Heart right ventricle (tissue), 16 donors: ENCODE results near the gene PGRMC1. TPM values are rescaled to one million over a fixed set of nuclear protein-coding genes. Genes with fewer than 3 reads are reported as not detected.
A peak's percentile ranks its signal among the peaks of the same experiment; 100 is the strongest.

Experiments used
- ATAC-seq, 8 donors: fragments of 200-7000 bp; cut with Tn5 transposase; one replicate each; pipeline ENCODE4 v1.9.1; 2020; ENCODE audit warnings: mild to moderate bottlenecking in 8 of 8, moderate library complexity in 8 of 8, moderate number of reproducible peaks in 1 of 8
- DNase-seq, 2 donors: peaks; one replicate each; pipeline ENCODE4 v3.0.0-alpha.2; 2020
- H3K27ac ChIP-seq, 10 donors: fragments of 200-600 bp; sonication (generic) in 2 of 10; one replicate each; pipeline versions ENCODE4 v1.5.0 to v1.8.0; 2020 to 2022; ENCODE audit warnings: mild to moderate bottlenecking in 3 of 10
- H3K27me3 ChIP-seq, 7 donors: fragments of 200-600 bp; one replicate each; pipeline ENCODE4 v1.8.0; 2021 to 2022; ENCODE audit warnings: mild to moderate bottlenecking in 2 of 7
- H3K36me3 ChIP-seq, 9 donors: fragments of 200-600 bp; sonication (generic) in 1 of 9; one replicate each; pipeline versions ENCODE4 v1.5.0 to v1.8.0; 2020 to 2022; ENCODE audit warnings: mild to moderate bottlenecking in 2 of 9
- H3K4me1 ChIP-seq, 9 donors: fragments of 200-600 bp; sonication (generic) in 1 of 9; one replicate each; pipeline versions ENCODE4 v1.5.0 to v1.8.0; 2020 to 2022; ENCODE audit warnings: mild to moderate bottlenecking in 4 of 9
- H3K4me3 ChIP-seq, 10 donors: fragments of 200-600 bp; sonication (generic) in 2 of 10; one replicate each; pipeline versions ENCODE4 v1.5.0 to v1.8.0; 2020 to 2022; ENCODE audit warnings: mild to moderate bottlenecking in 7 of 10, moderate library complexity in 2 of 10
- H3K9me3 ChIP-seq, 11 donors: fragments of 200-600 bp in 10 of 11; sonication (generic) in 2 of 11; one replicate each; pipeline versions ENCODE4 v1.5.0 to v1.8.0; 2013 to 2022; ENCODE audit warnings: mild to moderate bottlenecking in 2 of 11, control low read depth in 1 of 11, moderate library complexity in 1 of 11
- WGBS, 2 donors: extraction: QIAGEN DNeasy Blood & Tissue Kit; methylation state at CpG; one replicate each; pipeline ENCODE4 v1.1.7; 2013; ENCODE audit warnings: inconsistent platforms in 1 of 2; 5-methylcytosine and 5-hydroxymethylcytosine counted together
- intact Hi-C, 10 donors: fragments of 100-400 bp; cut with DNase I; formaldehyde crosslinking; loops; one replicate each; pipeline versions ENCODE4 v1.11.1 to v1.14.2; 2022
- polyA plus RNA-seq, 2 donors: library from polyadenylated mRNA; stranded (reverse); fragments of 200-250 nt; gene quantifications; one replicate each; pipeline ENCODE4 v1.2.3, GENCODE V29; 2013
- total RNA-seq, 10 donors: library from RNA; stranded (reverse); fragmentation: NEBNext Ultra II Directional in 3 of 10; extraction: Animal tissue kit (Norgen Biotek cat#: 25700) in 3 of 10; gene quantifications; one replicate each; pipeline versions ENCODE4 v1.2.1 to v1.2.4, GENCODE V29; 2021 to 2023
- TF ChIP-seq, protein P1 (sequence below), 9 donors: fragments of 200-600 bp; sonication (generic) in 2 of 9; IDR thresholded peaks; one replicate each; pipeline versions ENCODE4 v1.5.0 to v1.8.0; 2021 to 2022; ENCODE audit warnings: antibody characterized with exemption in 9 of 9, mild to moderate bottlenecking in 5 of 9, moderate library complexity in 1 of 9
- donor health status: Arrhythmogenic right ventricular cardiomyopathy.
- donor health status: ischemic (EF 13 %, LVEDD 7.1; RV severe dilation, severe dysfunction).
- donor health status: healthy with polysubstance abuse.
- donor health status: DM: no; HTN: yes; CAD: no.
- donor health status: DM: no; HTN: no; CAD: no.
- donor health status: ischemic (EF 25% LVEDD 6.9; RV normal size, moderate dysfunction).
- donor health status: ischemic (EF 25% LVEDD 5.7; RV mildly dilated, moderate dysfunction).
- donor health status: healthy.
- donor health status: DM: yes; HTN: yes; CAD: no.
- donor health status: Ischemic cardiomyopathy.
- donor health status: ischemic (EF 35%, LVEDD 5.7; RV mildly dilated, moderate dysfunction).
- donor health status: nonischemic (EF 11% LVEDD 7.7; RV severe dilation, severe dysfunction).
- donor health status: DM: yes; HTN: yes; CAD: no.
- donor health status: PGD.
- donor health status: ischemic (EF 29% LVEDD 5.4; RV normal size, mild dysfunction).
- donor health status: nonischemic (EF 23%, LVEDD 6.1; RV moderate dilation, normal function).

PGRMC1 gene
- total and polyA plus RNA-seq, 12 donors = 11.5 to 33.1 (median 15.4) TPM

DNA sequence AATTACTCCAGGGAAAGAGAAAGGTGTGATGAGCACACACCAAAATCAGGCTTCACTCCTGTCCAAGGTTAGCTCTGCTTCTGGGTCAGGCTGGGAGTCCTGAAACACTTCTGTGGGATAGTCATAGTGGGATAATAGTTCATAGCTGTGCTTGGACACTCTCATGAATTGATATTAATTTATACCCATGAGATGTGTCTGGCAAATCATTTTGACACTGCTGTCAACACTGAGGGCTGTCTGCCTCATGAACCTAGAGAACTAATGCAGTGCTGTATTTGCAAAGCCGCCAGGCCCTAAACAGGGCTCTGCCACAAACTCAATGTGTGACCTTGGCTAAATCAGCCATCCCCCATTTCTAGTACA, 24.5 kb upstream of the PGRMC1 start:
- no peaks in the 10 kb centered on the region for H3K4me1 ChIP-seq
- DNase-seq = peak in 1 of 2 donors; percentile 7
- intact Hi-C loops = loop anchor here in 3 of 10 donors (10.0 kb wide), 3 partner anchors 63 to 367 kb away; no protein-coding TSS in a partner anchor
- H3K4me3 ChIP-seq = no peak overlapping the region
- no peaks in the 10 kb centered on the region for H3K9me3 ChIP-seq
- H3K36me3 ChIP-seq = no peaks in the 10 kb centered on the region
- WGBS, 2 donors = 54 to 71% methylated on average over 1 of the region's 1 CpG
- H3K27ac ChIP-seq = peak overlapping the region in 7 of 10 donors; percentile 22 to 71 (median 58)
- TF ChIP-seq, protein P1, sequence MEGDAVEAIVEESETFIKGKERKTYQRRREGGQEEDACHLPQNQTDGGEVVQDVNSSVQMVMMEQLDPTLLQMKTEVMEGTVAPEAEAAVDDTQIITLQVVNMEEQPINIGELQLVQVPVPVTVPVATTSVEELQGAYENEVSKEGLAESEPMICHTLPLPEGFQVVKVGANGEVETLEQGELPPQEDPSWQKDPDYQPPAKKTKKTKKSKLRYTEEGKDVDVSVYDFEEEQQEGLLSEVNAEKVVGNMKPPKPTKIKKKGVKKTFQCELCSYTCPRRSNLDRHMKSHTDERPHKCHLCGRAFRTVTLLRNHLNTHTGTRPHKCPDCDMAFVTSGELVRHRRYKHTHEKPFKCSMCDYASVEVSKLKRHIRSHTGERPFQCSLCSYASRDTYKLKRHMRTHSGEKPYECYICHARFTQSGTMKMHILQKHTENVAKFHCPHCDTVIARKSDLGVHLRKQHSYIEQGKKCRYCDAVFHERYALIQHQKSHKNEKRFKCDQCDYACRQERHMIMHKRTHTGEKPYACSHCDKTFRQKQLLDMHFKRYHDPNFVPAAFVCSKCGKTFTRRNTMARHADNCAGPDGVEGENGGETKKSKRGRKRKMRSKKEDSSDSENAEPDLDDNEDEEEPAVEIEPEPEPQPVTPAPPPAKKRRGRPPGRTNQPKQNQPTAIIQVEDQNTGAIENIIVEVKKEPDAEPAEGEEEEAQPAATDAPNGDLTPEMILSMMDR (IDR thresholded peaks at IDR 0.05) = no peak
- peaks cover 0 to 18% (median 0%) of the 10 kb centered on the region in 7 donors for H3K27me3 ChIP-seq
- ATAC-seq = peak; percentile 75 to 96 (median 89)

DNA sequence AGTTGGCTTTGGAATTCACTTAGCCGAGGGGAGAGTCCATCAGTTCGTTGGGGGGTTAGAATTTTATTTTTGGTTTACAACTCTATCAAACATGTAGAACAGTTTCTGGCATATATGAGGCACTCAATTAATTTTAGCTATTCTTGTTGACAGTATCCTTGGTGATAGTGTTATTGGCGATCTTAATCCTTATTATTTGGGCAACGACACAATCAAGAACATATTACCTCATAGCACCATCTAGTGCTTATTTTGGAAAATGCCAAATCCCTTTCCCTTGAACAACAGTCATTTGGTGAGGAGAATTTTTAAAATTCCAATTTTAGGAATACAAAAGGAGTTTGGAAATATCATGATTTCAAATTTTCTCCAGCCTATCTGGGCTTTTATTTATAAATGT, 17.9 kb upstream of the PGRMC1 start:
- TF ChIP-seq, protein P1 (IDR thresholded peaks at IDR 0.05) = peak in 8 of 9 donors; percentile 18 to 63 (median 50)

DNA sequence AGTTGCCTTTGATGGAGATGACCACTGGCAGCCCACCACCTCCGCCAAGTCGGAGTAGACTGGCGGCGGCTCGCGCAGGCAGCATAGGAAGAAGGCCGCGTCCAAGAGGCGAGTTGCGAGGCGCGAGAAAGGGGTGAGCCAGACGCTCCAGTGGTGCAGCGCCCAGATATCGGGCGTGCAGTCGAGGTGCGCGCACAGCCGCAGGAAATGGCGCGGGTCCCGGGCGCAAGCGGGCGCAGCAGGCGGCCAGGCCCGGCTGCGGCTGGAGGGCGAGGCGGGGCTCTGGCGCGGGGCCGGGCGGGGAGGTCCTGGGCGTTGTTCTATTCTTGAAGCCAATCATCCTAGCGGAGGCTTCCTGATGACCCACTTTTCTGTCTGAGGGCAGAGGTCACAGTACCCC, 13.2 kb upstream of the PGRMC1 start:
- DNase-seq (no peak), ATAC-seq (no peak)
- intact Hi-C loops = loop anchor here in 3 of 10 donors (10.0 kb wide), 2 partner anchors 78 to 378 kb away; no protein-coding TSS in a partner anchor
- Histone ChIP-seq H3K9me3 (no peaks in the 10 kb centered on the region), H3K27ac (no peak overlapping the region), H3K4me3 (no peak overlapping the region), H3K36me3 (no peaks in the 10 kb centered on the region), H3K4me1 (no peaks in the 10 kb centered on the region), H3K27me3 (peaks cover 0 to 45% (median 0%) of the 10 kb centered on the region in 7 donors)
- TF ChIP-seq, protein P1 (IDR thresholded peaks at IDR 0.05) = no peak
- 60 to 74% methylated on average over 30 to 37 of the region's 37 CpGs for WGBS, 2 donors

More for the DNA sequence above, 17.9 kb upstream of the PGRMC1 start:
- intact Hi-C loops = loop anchor here in 7 of 10 donors (2.0 to 10.0 kb wide), 6 partner anchors 57 to 373 kb away; no protein-coding TSS in a partner anchor
- H3K4me1 ChIP-seq = no peaks in the 10 kb centered on the region
- no peaks in the 10 kb centered on the region for H3K9me3 ChIP-seq
- no peak overlapping the region for H3K4me3 ChIP-seq
- DNase-seq = no peak
- 26 to 28% methylated on average over 4 of the region's 4 CpGs for WGBS, 2 donors
- peaks cover 0 to 43% (median 0%) of the 10 kb centered on the region in 7 donors for H3K27me3 ChIP-seq
- no peaks in the 10 kb centered on the region for H3K36me3 ChIP-seq
- no peak for ATAC-seq
- H3K27ac ChIP-seq = no peak overlapping the region

DNA sequence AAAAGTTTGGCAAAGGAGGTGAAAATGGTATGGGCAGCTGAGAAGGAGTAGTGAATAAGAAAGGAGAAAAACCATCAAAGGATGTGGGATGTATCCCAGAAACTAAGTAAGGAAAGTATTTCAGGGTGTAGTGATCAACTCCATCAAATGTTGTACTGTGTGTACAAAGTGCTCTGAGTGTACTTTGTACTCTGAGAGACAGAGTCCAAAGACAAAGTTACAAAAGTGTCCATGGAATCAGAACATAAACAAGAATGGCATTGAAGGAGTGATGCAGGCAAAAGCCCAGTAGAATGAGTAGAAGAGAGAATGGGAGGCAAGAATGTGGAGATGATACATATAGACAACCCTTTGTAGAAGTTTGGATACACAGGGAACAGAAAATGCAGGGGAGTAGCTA, 12.3 kb upstream of the PGRMC1 start:
- no peaks in the 10 kb centered on the region for H3K9me3 ChIP-seq
- intact Hi-C loops = loop anchor here in 3 of 10 donors (10.0 kb wide), 2 partner anchors 79 to 379 kb away; no protein-coding TSS in a partner anchor
- H3K4me1 ChIP-seq = no peaks in the 10 kb centered on the region
- ATAC-seq (no peak), DNase-seq (no peak)
- H3K36me3 ChIP-seq = no peaks in the 10 kb centered on the region
- no peak overlapping the region for H3K27ac ChIP-seq
- TF ChIP-seq, protein P1 (IDR thresholded peaks at IDR 0.05) = no peak
- no peak overlapping the region for H3K4me3 ChIP-seq
- H3K27me3 ChIP-seq = peaks cover 0 to 45% (median 0%) of the 10 kb centered on the region in 7 donors
